Smooth muscle cell (in vitro differentiated cells): ENCODE results near the gene TPD52L1. TPM values are rescaled to one million over a fixed set of nuclear protein-coding genes. Genes with fewer than 3 reads are reported as not detected.

Experiments used
- DNase-seq: peaks from one replicate; lab custom pipeline; 2025; ENCODE audit not compliant: unreplicated experiment; lab: John Stamatoyannopoulos, UW
- H2AFZ ChIP-seq: fragments of 200-600 bp; sonication (generic); 2 replicates; pipeline ENCODE4 v1.6.0; 2016; ENCODE audit warnings: antibody characterized with exemption, low read depth, mild to moderate bottlenecking
- H3F3A ChIP-seq: fragments of 200-600 bp; sonication (generic); 2 replicates; pipeline ENCODE4 v1.6.0; 2017; ENCODE audit warnings: antibody characterized with exemption, low read depth
- H3K27ac ChIP-seq: fragments of 200-600 bp; sonication (generic); 2 replicates; pipeline ENCODE4 v1.5.1; 2016; ENCODE audit warnings: low read depth, mild to moderate bottlenecking
- H3K27me3 ChIP-seq: fragments of 200-600 bp; sonication (generic); 2 replicates; pipeline ENCODE4 v1.6.1; 2016; ENCODE audit warnings: low read depth, mild to moderate bottlenecking
- H3K36me3 ChIP-seq: fragments of 200-600 bp; sonication (generic); 2 replicates; pipeline ENCODE4 v1.5.1; 2016; ENCODE audit warnings: low read depth
- H3K4me1 ChIP-seq: fragments of 200-600 bp; sonication (generic); 2 replicates; pipeline ENCODE4 v1.5.1; 2016; ENCODE audit warnings: low read depth
- H3K4me2 ChIP-seq: fragments of 200-600 bp; sonication (generic); 2 replicates; pipeline ENCODE4 v1.6.0; 2016; ENCODE audit warnings: mild to moderate bottlenecking
- H3K4me3 ChIP-seq: fragments of 200-600 bp; sonication (generic); 2 replicates; pipeline ENCODE4 v1.5.1; 2016; ENCODE audit warnings: mild to moderate bottlenecking
- H3K79me2 ChIP-seq: fragments of 200-600 bp; sonication (generic); 2 replicates; pipeline ENCODE4 v1.6.0; 2016; ENCODE audit warnings: low read depth, mild to moderate bottlenecking
- H3K9ac ChIP-seq: fragments of 200-600 bp; sonication (generic); 2 replicates; pipeline ENCODE4 v1.6.0; 2016; ENCODE audit warnings: low read depth
- H3K9me3 ChIP-seq: fragments of 200-600 bp; sonication (generic); replicated peaks from 2 replicates; pipeline ENCODE4 v1.5.1; 2016; ENCODE audit warnings: low read depth
- H4K20me1 ChIP-seq: fragments of 200-600 bp; sonication (generic); 2 replicates; pipeline ENCODE4 v1.6.0; 2016; ENCODE audit warnings: low read depth
- CTCF ChIP-seq: fragments of 200-600 bp; sonication (generic); IDR thresholded peaks from 2 replicates; pipeline ENCODE4 v1.5.1; 2017; ENCODE audit warnings: borderline replicate concordance, mild to moderate bottlenecking, antibody characterized with exemption; ENCODE audit not compliant: insufficient read depth, poor library complexity, severe bottlenecking
- WGBS: methylation state at CpG from one replicate; pipeline ENCODE4 v1.1.7; 2016; ENCODE audit warnings: low lambda C conversion rate; 5-methylcytosine and 5-hydroxymethylcytosine counted together
- polyA plus RNA-seq: library from polyadenylated mRNA; unstranded; fragments of >200 nt; fragmentation: Nextera tagmentation; extraction: Ambion mirVana; gene quantifications from 2 replicates; pipeline ENCODE4 v1.2.1, GENCODE V29; 2016
- total RNA-seq: library from RNA; depleted of rRNA; stranded (reverse); fragments of >200 nt; gene quantifications from 2 replicates; pipeline ENCODE4 v1.2.3, GENCODE V29; 2014

The TPD52L1 gene
- total and polyA plus RNA-seq, 2 experiments from 2014 or later, result 15.3 to 65.8 TPM

- no peak for TF ChIP-seq CTCF
- Histone ChIP-seq H4K20me1 (no peaks in the 10 kb centered on the region), H3K4me1 (no peaks in the 10 kb centered on the region), H3K36me3 (no peaks in the 10 kb centered on the region), H3K4me2 (no peak overlapping the region), H3K9me3 (no peaks in the 10 kb centered on the region), H3K27ac (no peak overlapping the region), H3K9ac (no peak overlapping the region), H3F3A (no peaks in the 10 kb centered on the region), H2AFZ (no peak overlapping the region), H3K4me3 (no peak overlapping the region), H3K79me2 (no peaks in the 10 kb centered on the region), H3K27me3 (no peaks in the 10 kb centered on the region)
- no peak for DNase-seq
- 25% methylated on average over 1 of the region's 1 CpG for WGBS
These were observed 16.8 kb downstream of the TPD52L1 start for GRCh38 chr6:125170376-125170775.

GRCh38 chr6:125173341-125174095, 19.9 kb downstream of the TPD52L1 start:
- no peaks in the 10 kb centered on the region for H4K20me1 ChIP-seq
- no peaks in the 10 kb centered on the region for H3K9me3 ChIP-seq
- no peak for TF ChIP-seq CTCF
- H3K79me2 ChIP-seq, result no peaks in the 10 kb centered on the region
- no peaks in the 10 kb centered on the region for H3K36me3 ChIP-seq
- 95% methylated on average over 6 of the region's 6 CpGs for WGBS
- H3K4me2 ChIP-seq, result no peak overlapping the region
- H3K4me3 ChIP-seq, result no peak overlapping the region
- no peak overlapping the region for H3K9ac ChIP-seq
- H2AFZ ChIP-seq, result no peak overlapping the region
- H3F3A ChIP-seq, result no peaks in the 10 kb centered on the region
- no peak for DNase-seq
- no peaks in the 10 kb centered on the region for H3K27me3 ChIP-seq
- H3K27ac ChIP-seq, result no peak overlapping the region
- no peaks in the 10 kb centered on the region for H3K4me1 ChIP-seq

GRCh38 chr6:125174626-125175025, 21.1 kb downstream of the TPD52L1 start:
- WGBS, result 54% methylated on average over 1 of the region's 1 CpG
- no peak for TF ChIP-seq CTCF
- Histone ChIP-seq H3F3A (no peaks in the 10 kb centered on the region), H3K4me2 (no peak overlapping the region), H3K36me3 (no peaks in the 10 kb centered on the region), H3K4me1 (no peaks in the 10 kb centered on the region), H3K9me3 (no peaks in the 10 kb centered on the region), H4K20me1 (no peaks in the 10 kb centered on the region), H3K9ac (no peak overlapping the region), H3K4me3 (no peak overlapping the region), H3K27ac (no peak overlapping the region), H3K79me2 (no peaks in the 10 kb centered on the region), H2AFZ (no peak overlapping the region), H3K27me3 (no peaks in the 10 kb centered on the region)
- DNase-seq, result no peak
